NCI-H1105 (cell line): ENCODE data around the gene AP2A2.
"Not testable (repeated sequence)": the region's sequence is repeated elsewhere in the genome, so short reads cannot be mapped to it uniquely, and the experiment has no call there.

Experiments
- DNase-seq: peaks from one replicate; lab custom pipeline; 2025; lab: John Stamatoyannopoulos, UW

Gene AP2A2

DNA sequence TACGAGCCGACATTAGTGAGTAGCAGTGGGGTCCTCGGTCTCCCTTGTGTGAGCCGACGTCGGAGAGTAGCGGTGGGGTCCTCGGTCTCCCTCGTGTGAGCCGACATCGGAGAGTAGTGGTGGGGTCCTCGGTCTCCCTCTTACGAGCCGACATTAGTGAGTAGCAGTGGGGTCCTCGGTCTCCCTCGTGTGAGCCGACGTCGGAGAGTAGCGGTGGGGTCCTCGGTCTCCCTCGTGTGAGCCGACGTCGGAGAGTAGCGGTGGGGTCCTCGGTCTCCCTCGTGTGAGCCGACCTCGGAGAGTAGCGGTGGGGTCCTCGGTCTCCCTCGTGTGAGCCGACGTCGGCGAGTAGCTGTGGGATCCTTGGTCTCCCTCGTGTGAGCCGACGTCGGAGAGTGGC is 49.7 kb downstream of the AP2A2 start:
- not testable (repeated sequence) for DNase-seq

DNA sequence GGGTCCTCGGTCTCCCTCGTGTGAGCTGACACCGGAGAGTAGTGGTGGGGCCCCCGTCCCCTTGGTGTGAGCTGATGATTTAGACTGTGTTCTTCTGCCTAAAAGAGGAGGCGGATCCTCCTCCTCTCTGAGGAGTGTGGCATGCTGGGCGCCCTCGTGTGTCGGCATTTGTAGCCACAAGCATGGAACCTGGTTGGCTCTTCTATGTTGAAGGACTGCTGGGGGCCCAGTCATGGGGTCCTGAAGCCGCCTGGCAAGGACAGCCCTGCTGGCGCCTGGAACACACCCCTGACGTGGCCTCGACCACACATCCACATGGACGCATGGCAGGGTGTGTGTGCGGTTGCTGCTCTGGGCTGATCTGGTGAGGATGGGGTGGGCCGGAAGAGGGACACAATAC is 50.2 kb downstream of the AP2A2 start:
- no peak for DNase-seq

DNA sequence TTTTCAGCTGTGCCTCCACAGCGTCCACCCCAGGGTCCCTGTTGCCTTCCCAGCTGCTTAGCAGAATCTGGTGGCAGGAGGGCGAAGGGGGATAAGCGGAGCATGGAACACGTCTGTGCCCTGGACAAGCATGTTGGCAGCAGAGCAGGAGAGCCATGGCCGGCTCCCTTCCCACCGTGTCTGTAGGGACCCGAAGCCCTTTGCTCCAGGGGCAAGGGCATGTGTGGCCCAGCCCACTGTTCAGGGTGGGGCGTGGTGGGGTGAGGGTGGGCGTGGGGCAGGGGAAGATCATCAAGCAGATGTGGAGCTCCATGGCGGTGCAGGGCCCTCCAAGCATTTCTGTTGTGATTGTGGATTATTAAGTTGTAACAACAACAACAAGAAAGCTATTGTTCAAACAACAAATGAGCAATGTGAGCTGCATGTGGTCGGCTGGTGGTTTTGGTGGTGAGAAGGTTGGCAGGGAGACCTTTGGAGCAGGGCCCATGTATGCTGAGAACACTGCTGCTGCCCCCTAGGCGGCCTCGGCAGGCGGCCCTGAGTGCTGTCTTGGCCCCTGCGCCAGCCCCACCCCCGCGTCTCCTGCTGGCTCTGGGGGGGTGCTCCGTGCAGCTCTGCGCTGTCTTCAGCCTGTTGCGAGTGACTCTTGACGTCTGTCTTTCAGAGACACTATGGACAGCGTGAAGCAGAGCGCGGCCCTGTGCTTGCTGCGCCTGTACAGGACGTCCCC is 50.9 kb downstream of the AP2A2 start:
- DNase-seq, result no peak

DNA sequence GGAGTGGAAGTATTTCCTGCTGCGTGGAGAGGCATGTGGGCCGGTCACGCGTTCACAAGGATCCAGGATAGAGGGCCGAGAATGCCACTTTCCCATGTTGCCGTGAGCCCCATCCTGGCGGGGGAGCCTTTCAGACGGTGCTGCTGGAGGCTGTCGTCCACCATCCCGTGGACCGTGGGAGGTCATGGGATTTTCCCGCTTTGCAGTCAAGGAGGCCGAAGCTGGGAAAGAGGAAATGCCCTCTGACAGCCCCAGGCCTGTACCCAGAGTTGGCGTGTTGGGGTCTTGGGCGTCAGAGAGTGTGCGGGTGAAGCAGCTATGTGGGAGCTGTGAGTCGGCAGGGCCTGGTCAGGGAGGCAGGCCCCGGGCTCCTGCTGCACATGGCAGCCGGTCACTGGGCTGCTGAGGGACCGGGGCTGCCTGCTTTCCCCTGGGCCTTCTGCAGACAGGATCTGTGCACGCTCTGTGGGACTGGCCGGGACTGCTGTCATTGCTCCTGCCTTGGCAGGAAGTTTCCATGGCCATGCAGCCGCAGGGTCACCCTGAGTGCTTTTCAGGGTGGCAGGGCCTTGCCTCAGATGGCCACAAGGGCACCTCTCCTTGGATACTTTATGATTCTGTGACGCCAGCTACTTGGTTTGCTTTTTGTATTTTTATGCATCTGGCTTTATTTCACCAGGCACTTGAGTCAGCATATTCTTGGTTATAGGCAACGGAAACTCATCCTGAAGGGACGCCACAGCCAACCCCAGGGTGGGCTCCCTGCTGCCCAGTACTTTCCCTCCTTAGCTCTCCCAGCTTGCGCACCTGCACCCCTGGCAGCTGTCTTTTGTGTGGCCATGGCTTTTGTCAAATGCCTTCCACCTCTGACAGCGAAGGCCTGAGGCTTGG is 52.4 kb downstream of the AP2A2 start:
- DNase-seq, result no peak

DNA sequence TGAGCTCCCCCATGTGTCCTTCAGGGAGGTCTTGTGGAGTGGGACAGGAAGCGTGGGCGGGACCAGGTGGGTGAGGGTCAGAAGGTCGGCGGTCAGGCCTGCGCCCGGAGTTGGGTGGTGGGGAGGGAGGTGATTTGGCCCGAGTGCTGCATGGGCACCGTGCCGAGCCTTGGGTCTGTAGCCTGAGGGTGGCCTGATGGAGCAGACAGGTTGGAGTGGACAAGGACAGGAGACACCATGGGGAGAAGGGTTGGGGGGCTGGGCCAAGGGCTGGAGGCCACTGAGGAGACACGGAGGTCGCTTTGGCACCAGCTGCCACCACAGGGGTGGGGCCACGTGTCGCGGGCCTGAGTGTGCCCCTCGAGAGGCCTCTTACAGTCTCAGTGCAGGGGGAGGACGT is 53.1 kb downstream of the AP2A2 start:
- no peak for DNase-seq

DNA sequence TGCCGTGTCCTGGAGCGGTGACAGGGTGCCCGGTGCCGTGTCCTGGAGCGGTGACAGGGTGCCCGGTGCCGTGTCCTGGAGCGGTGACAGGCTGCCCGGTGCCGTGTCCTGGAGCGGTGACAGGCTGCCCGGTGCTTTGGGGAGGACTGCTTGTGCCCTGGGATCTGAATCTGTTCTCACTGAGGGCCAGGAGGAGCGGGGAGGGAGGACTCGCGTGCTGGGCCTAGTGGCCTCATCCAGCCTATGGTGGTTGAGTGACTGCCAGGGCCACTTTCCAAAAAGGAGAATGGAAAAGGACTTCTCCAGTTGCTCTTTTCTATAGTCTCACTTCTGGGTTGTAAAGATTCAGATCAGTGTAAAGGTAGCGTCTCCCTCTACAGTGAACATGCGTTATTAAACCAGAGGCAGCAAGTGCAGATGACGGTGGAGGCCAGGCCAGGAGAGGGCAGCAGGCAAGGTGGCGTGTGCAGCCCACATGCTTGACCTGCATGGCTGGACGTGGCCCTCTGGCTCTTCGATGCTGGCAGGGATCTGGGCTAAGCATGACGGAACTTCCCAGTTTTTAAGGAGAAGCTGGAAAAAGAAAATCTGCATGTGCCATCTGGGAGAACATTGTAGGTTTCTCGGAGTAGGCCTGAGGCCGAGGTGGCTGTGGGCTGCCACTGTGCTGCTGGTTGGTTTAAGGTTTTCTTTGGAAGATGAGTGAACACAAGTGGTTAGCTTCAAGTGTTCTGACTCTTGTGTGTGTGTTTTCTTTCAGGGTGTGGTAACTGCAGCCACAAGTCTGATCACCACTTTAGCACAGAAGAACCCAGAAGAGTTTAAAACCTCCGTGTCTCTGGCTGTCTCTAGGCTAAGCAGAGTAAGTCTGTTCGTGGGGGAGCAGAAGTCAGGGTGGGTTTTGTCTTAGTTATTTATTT is 55.0 kb downstream of the AP2A2 start:
- no peak for DNase-seq

DNA sequence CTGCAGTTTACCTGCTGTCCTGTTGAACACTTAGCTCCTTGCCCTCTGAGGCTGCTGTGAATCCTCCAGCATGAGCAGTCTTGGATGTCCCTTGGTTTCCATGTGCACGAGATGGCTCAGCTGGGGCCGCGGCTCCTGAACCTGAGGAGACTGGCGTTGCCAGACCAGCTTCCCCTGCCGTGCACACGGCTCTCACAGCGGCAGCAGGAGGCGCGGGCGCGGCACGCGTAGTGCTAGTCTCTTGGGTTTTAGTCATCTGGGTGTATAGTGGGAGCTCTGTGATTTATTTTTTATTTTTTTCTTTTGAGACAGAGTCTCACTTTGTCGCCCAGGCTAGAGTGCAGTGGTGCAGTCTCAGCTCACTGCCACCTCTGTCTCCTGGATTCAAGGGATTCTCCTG is 56.1 kb downstream of the AP2A2 start:
- no peak for DNase-seq

DNA sequence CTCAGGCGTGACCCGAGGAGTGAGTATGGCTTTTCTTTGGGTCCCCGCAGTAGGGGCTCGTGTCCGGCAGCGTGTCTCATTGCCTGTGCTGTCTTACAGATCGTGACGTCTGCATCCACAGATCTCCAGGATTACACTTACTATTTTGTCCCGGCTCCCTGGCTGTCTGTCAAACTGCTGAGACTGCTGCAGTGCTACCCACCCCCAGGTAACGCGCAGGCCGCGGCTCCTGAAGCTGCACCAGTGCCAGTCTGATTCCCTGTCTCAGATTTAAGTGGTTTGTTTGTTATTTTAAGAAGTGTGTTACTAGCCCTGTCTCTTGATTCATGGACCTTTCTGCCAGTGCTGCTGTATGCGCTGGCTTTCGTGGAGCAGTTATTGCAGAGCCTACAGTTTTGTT is 58.9 kb downstream of the AP2A2 start:
- no peak for DNase-seq

DNA sequence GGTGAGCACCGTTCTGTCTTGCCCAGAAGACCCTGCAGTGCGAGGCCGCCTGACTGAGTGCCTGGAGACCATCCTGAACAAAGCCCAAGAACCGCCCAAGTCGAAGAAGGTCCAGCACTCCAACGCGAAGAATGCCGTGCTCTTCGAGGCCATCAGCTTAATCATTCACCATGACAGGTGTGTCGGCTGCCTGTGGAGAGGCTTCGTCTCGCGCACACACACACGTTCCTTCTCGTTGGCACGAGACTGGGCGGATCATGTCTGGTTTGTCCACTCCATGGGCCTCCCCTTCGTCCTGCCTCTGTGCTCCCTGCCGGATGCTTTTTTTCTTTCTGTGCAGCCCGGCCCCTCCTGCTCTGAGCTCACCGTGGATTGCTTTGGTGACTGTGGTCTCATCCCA is 59.7 kb downstream of the AP2A2 start:
- DNase-seq, result no peak

DNA sequence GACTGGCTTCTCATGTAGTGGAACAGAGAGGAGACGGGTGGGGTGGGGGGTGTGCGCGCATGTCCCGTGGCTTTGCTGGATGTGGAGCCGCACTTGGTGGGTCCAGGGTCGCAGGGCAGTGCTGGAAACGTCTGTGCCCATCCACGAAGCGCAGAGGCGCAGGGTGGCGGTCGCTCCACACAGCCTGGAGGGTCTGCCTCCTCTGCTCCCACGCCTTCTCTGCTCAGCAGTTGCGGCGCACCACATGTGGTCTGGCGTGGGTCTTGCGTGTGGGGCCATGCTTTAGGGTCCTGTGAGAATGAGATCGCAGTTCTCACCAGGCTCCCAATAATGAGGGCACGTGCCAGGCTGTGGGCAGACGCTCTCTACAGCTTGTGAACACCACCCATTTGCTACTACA is 60.2 kb downstream of the AP2A2 start:
- no peak for DNase-seq

DNA sequence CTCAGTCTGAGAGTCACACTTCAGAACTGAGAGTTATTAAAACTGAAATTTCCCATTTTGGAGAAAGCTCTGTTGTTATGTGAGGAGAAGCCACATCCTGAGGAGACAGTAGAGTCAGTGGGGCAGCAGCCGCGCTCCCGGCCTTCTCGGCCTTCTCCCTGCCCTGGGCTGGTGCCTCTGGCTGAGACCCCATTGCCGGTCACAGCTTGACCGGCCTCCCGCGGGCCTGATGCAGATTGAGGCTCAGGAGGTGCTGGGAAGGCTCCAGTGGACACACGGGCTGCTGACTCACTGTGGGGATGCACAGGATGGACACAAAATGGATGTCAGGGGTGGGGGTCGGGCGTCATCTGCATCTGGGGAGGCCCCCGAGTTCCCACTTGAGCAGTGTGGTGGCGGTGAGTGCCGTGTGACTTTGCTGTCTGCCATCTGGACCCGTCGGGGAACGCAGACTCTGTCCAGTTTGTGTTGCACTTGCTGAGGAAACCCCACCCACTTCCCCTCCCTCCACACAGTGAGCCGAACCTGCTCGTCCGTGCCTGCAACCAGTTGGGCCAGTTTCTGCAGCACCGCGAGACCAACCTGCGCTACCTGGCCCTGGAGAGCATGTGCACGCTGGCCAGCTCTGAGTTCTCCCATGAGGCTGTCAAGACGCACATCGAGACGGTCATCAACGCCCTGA is 60.7 kb downstream of the AP2A2 start:
- no peak for DNase-seq

DNA sequence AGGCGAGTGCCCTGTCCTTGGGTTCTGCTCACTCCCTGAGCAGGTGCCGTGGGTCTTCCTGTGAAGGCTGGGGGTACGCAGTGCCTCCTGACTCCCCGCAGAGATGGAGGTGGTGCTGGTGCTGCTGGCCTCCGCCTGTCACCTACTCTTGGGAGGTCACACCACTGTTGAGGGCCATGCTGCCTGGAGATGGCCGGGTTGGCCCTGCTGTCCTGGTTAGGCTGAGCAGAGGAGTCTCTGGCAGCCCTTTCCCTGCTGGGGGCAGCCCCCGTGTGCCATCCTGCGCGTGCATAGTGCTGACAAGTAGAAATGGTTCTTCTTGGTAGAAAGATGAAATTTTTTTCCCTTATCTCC is 61.3 kb downstream of the AP2A2 start:
- DNase-seq, result no peak

DNA sequence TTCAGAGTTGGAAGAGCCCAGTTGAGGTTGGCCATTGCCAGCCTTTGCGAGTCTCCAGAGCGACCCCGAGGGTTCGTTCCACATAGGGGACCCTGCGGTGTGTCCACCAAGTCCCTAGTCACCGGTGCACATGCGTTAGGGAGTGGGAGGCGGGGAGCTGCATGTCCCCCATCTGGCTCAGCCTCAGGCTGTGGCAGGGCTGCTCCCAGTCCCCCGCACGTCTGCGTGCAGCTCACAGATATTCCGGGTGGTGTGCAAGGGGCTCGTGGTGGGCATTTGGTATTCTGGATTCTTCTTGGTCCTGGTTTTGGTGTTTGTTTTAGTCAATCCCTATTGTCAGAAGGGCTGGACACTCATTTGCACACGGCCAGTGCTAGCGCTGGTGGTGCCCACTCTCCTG is 62.0 kb downstream of the AP2A2 start:
- no peak for DNase-seq

DNA sequence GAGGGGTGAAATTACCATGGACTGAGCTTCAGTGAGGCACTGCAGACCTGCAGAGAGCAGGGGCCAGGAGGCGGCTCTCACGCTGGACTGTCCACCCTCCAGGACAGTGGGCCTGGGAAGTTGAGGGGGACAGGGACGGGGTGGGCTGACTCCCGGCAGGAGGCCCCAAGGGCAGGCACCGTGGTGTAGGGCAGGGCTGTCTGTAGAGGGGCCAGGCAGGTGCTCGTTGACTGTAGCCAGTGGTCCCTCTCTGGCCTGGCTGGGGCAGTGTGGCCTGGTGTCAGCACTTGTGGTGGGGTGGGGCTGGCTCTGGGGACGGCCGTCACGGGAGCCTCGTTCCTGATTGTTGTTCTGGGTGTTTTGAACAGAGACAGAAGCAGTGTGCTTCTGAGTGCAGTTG is 64.4 kb downstream of the AP2A2 start:
- DNase-seq, result no peak

DNA sequence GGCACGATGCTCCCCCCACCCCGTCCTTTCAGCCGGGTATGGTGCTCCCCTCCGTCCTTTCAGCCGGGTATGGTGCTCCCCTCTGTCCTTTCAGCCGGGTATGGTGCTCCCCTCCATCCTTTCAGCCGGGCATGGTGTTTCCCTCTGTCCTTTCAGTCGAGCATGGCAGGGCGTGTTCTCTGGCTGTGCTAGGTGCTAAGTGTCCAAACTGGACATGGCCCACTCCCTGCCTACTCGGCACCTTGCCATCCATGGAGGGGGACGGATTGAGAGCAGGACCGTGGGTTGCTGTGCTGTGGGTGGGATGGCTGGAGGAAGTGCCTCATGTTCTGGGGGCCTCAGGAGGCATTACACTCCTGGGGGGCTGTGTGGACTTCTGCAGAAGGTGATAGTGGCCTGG is 65.4 kb downstream of the AP2A2 start:
- no peak for DNase-seq

DNA sequence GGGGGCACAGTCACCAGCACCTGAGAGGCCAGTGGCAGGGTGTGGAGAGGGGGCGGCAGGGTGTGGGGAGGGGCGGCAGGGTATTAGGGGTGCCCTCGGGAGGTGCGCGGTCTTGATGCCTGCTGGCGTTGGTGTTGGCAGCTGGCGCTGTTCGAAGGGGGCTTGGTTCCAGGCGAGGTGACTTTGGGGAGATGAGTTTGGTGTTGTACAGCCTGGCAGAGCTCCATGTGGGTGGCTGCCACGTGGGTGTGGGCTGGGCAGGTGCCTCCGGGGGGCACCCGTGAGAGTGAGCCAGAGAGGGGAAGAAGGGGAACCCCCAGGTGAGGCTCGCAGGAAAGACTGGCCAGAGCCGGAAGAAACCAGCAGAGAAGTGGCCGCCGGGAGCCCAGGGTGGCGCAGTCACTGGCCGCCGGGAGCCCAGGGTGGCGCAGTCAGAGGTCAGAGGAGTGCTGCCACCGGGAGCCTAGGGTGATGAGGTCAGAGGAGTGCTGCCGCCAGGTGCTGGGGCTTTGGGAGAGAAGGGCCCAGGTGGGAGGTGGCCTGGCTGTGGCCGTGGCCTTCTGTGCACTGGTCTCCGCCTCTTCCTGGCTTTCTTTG is 66.1 kb downstream of the AP2A2 start:
- no peak for DNase-seq

DNA sequence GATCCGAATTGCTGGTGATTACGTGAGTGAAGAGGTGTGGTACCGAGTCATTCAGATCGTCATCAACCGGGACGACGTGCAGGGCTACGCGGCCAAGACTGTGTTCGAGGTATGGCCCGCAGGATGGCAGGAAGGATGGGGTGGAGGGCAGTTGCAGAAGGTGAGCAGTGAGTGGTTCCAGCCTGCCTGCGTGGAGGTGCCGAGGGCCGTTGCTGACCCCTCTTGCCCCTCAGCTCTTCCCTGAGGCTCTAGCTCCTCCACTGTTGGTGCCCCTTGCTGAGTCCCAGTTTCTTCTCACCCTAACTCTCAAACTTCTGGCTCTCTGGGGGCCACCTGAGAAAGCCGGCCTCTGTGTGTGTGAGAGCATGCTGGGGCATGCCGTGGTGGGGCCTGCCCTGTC is 66.9 kb downstream of the AP2A2 start:
- no peak for DNase-seq

DNA sequence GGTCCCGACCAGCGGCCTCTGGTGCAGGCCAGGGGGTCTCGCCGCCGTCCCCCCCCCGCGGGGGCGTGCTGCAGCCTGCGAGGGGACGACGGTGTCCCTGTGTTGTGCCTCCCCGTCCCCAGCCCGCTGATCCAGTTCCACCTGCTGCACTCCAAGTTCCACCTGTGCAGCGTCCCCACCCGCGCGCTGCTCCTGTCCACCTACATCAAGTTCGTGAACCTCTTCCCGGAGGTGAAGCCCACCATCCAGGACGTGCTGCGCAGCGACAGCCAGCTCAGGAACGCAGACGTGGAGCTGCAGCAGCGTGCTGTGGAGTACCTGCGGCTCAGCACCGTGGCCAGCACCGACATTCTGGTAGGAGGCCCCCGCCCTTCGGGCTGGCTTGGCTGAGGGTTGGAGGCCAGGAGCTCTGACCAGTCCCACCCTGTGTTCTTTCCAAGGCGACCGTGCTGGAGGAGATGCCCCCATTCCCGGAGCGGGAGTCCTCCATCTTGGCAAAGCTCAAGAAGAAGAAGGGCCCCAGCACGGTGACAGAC is 68.0 kb downstream of the AP2A2 start:
- no peak for DNase-seq

DNA sequence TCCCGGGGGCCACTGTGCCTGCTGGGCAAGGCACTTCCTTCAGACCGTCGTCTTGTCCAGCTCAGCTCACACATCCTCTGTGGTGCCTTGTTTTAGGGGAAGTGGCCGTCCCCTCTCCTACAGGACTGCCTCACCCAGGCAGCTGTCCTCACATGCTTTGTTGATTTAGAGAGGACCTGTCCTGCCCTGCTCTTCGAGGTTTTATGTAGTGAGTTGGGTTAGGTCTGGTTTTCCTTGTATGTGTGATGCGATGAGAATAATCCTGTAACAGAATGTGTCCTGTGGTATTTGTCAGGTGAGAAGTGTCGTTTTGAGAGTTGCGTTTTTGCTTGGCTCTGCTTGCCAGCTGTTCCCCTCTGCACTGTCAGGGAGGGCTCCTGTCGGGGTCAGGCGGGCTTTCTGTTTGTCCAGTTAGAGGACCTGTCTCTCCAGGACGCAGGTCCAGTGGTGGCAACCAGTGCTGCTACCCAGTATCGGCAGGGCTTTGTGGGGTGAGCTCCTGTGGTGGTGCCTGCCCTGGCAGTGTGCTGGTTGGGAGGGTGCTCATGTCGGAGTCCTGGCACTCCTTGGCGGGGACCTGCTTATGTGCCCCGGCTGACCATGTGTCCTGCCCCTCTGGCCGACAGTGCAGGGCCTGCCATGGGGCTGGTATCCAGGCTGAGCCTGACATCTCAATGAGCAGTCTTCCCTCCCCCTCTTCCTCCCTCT is 69.5 kb downstream of the AP2A2 start:
- no peak for DNase-seq

DNA sequence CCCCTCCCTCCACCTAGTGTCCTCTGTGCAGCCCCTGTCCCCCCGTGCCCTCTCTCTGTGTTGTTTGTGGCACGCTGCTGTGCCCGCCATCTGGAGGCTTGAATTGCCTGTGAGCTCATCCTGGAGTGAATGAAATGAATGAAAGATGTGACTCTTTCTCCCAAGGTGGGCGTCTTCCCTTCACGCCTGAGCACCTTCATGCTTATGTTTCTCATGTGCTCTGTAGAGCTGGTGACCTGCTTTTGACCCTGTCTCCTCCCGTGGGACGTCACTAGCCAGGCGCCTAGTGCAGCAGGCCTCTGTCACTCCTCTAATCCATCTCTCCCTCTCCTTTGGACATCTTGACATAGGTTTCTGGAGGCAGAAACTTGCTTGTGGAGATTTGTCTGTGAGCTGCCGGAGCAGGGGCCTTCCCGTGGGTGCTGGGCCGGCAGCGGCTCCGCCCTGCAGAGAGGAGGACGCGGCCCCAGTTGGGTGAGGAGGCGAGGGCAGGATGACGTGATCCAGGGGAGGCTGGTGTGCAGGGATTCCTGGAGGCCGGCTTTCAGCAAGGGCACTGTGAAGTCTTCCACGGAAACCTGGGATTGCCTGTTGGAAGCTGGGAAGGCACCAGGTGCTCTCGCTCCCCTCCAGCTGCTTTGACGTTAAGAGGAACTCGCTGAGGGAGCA is 70.2 kb downstream of the AP2A2 start:
- DNase-seq, result no peak
